ENCODE measurements around the gene PFN3.

Gene PFN3

DNA sequence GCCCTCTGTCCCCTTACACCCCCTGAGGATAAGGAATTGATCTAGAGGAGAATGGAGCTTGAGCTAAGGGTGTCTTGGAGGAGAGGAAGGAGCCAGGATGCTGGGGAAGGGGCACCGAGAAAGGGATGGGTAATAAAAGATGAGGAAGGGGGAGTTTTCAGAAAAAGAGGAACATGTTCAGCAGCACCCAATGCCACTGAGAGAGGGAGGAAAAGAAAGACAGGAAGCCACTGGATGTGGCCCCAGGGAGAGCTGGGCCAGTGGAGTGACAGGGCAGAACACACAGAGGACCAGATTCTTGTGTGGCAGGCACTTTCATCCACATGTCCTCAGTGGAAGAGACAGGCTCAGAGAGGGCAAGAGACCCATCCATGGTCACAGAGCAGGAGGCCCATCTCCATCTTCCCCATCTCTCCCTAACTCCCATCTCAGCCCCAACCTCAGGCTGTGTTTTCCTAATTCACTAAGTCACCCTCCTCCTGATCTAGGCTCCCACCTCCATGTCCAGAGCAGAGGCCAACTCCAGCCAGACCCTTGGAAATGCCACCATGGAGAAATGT is 7.2 kb downstream of the PFN3 start:
- Histone ChIP-seq H3K9me3 (ENCODE audit: insufficient read depth, low read depth, low read length) (peaks cover 2% of the 10 kb centered on the region), H2AK5ac (ENCODE audit: low read length) (no peak overlapping the region), H3K27ac (ENCODE audit: low read depth, low read length) (no peak overlapping the region), H3K36me3 (ENCODE audit: control insufficient read depth in 1 of 2, insufficient read depth in 2 of 2, low read length in 2 of 2) (no peaks in the 10 kb centered on the region), H2AFZ (ENCODE audit: insufficient read depth, low read length, poor library complexity) (no peak overlapping the region), H3K18ac (ENCODE audit: low read length) (no peak overlapping the region), H3K4me1 (ENCODE audit: control insufficient read depth in 1 of 2, insufficient read depth in 2 of 2, low read length in 2 of 2) (peaks cover 14 to 17% of the 10 kb centered on the region in 2 experiments), H4K8ac (ENCODE audit: low read depth, low read length) (no peak overlapping the region), H3K27me3 (ENCODE audit: insufficient read depth, low read length) (no peaks in the 10 kb centered on the region), H3K9ac (ENCODE audit: low read length) (no peak overlapping the region), H3K79me1 (ENCODE audit: low read length) (peaks cover 5% of the 10 kb centered on the region), H3K4me2 (ENCODE audit: low read length) (no peak overlapping the region), H2BK120ac (ENCODE audit: insufficient read depth, low read length, poor library complexity) (no peak overlapping the region), H2BK5ac (ENCODE audit: low read depth, low read length, poor library complexity) (no peak overlapping the region), H3K4ac (ENCODE audit: low read depth, low read length) (no peak overlapping the region), H3K4me3 (ENCODE audit: low read depth, low read length) (no peak overlapping the region), H4K12ac (ENCODE audit: low read depth, low read length) (no peak overlapping the region), H3K14ac (ENCODE audit: low read length) (no peak overlapping the region), H3K79me2 (ENCODE audit: control insufficient read depth, insufficient read depth, low read length, poor library complexity) (no peaks in the 10 kb centered on the region), H4K91ac (ENCODE audit: low read depth, low read length) (no peak overlapping the region), H2BK12ac (ENCODE audit: low read length) (no peak overlapping the region), H3K23ac (ENCODE audit: low read length) (no peak overlapping the region)
- WGBS (ENCODE audit: extremely low coverage, insufficient coverage, insufficient read length): no CpG with 5 or more reads among the region's 1 CpG
- DNase-seq: no peak

DNA sequence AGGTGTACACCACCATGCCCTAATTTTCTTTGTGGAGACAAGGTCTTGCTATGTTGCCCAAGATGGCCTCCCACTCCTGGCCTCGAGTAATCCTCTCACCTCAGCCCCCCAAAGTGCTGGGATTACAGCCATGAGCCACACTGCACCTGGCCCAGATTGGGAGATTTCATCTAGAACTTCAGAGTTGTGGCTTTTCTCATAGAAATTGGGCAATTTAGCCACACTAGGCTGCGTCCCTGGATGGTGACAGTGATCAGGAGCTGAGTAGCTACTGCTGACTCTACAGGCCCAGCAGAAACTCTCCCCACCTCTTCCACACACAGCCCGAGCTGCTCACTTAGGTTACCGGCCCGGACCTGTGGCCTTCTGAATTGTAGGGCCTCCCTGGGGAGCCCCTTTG is 7.7 kb downstream of the PFN3 start:
- Histone ChIP-seq H3K4me2 (ENCODE audit: low read length) (no peak overlapping the region), H3K27me3 (ENCODE audit: insufficient read depth, low read length) (no peaks in the 10 kb centered on the region)
- WGBS (ENCODE audit: extremely low coverage, insufficient coverage, insufficient read length): no CpG with 5 or more reads among the region's 5 CpGs

DNA sequence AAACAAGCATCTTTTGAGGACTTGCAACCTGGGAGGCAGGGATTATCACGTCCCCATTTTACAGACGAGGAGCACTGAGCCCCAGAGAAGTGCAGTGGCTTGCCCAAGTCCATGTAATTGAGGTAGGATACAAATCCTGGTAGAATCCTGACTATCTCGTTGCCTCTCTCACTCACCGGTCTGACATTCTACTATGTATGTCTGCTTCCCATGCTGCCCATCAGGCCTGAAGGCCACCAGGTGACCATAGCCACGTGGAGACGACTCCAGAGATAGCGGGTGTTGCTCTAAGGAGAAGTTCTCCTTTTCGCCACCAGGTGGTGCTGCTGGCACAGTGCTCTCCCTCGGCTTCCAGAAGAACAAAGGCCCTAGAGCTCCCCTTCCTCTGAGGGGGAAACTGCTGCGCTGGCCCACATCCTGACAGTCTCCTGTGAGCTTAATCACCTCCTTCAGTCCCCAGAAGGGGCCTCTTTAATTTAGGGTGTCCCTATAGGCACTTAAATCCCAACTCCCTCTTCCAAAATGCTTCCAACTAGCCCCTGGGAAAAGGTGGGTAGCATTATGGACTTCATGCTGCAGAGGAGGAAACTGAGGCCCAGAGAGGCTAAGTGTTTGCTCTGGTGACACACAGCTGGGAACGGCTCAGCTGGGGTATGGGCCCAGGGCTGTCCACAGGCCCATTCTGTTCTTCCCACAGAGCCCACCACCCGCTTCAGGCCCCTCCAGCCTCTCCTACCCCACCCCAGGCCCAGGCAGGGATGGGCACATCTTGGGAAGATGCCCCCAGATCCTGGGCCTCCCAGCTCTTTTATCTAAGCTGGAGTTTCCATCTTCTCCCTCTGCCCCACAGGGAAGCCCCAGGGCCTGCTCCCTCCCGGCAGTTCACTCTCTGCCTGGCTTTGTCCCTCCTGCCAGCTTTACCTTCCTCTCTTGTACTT is 9.8 kb downstream of the PFN3 start:
- Histone ChIP-seq H4K12ac (ENCODE audit: low read depth, low read length) (peak overlapping the region; percentile 49), H3K9ac (ENCODE audit: low read length) (no peak overlapping the region), H3K27me3 (ENCODE audit: insufficient read depth, low read length) (no peaks in the 10 kb centered on the region), H2BK120ac (ENCODE audit: insufficient read depth, low read length, poor library complexity) (peak overlapping the region; percentile 18), H3K9me3 (ENCODE audit: insufficient read depth, low read depth, low read length) (peaks cover 4% of the 10 kb centered on the region), H3K4me1 (ENCODE audit: control insufficient read depth in 1 of 2, insufficient read depth in 2 of 2, low read length in 2 of 2) (peaks cover 14 to 17% of the 10 kb centered on the region in 2 experiments), H3K36me3 (ENCODE audit: control insufficient read depth in 1 of 2, insufficient read depth in 2 of 2, low read length in 2 of 2) (no peaks in the 10 kb centered on the region), H4K91ac (ENCODE audit: low read depth, low read length) (peak overlapping the region; percentile 47), H2AK5ac (ENCODE audit: low read length) (peak overlapping the region; percentile 24), H4K8ac (ENCODE audit: low read depth, low read length) (peak overlapping the region; percentile 73), H2BK12ac (ENCODE audit: low read length) (peak overlapping the region; percentile 20), H3K79me1 (ENCODE audit: low read length) (peaks cover 5% of the 10 kb centered on the region), H3K4me2 (ENCODE audit: low read length) (no peak overlapping the region), H3K14ac (ENCODE audit: low read length) (peak overlapping the region; percentile 1), H3K23ac (ENCODE audit: low read length) (no peak overlapping the region), H3K79me2 (ENCODE audit: control insufficient read depth, insufficient read depth, low read length, poor library complexity) (no peaks in the 10 kb centered on the region), H2BK5ac (ENCODE audit: low read depth, low read length, poor library complexity) (no peak overlapping the region), H3K4me3 (ENCODE audit: low read depth, low read length) (no peak overlapping the region), H3K18ac (ENCODE audit: low read length) (peak overlapping the region; percentile 10), H2AFZ (ENCODE audit: insufficient read depth, low read length, poor library complexity) (no peak overlapping the region), H3K27ac (ENCODE audit: low read depth, low read length) (peak overlapping the region; percentile 7), H3K4ac (ENCODE audit: low read depth, low read length) (peak overlapping the region; percentile 9)
- DNase-seq: peak; percentile 92 to 97
- no CpG with 5 or more reads among the region's 13 CpGs for WGBS (ENCODE audit: extremely low coverage, insufficient coverage, insufficient read length)

More for the DNA sequence above, 7.7 kb downstream of the PFN3 start:
- H3K4ac ChIP-seq (ENCODE audit: low read depth, low read length): no peak overlapping the region
- no peaks in the 10 kb centered on the region for H3K36me3 ChIP-seq (ENCODE audit: control insufficient read depth in 1 of 2, insufficient read depth in 2 of 2, low read length in 2 of 2)
- DNase-seq: no peak
- no peak overlapping the region for H3K23ac ChIP-seq (ENCODE audit: low read length)
- no peak overlapping the region for H2BK12ac ChIP-seq (ENCODE audit: low read length)
- no peak overlapping the region for H3K9ac ChIP-seq (ENCODE audit: low read length)
- no peak overlapping the region for H3K27ac ChIP-seq (ENCODE audit: low read depth, low read length)
- no peak overlapping the region for H3K18ac ChIP-seq (ENCODE audit: low read length)
- H4K91ac ChIP-seq (ENCODE audit: low read depth, low read length): no peak overlapping the region
- H2BK5ac ChIP-seq (ENCODE audit: low read depth, low read length, poor library complexity): no peak overlapping the region
- no peak overlapping the region for H4K8ac ChIP-seq (ENCODE audit: low read depth, low read length)
- no peak overlapping the region for H4K12ac ChIP-seq (ENCODE audit: low read depth, low read length)
- H3K14ac ChIP-seq (ENCODE audit: low read length): no peak overlapping the region
- H3K79me2 ChIP-seq (ENCODE audit: control insufficient read depth, insufficient read depth, low read length, poor library complexity): no peaks in the 10 kb centered on the region
- no peak overlapping the region for H3K4me3 ChIP-seq (ENCODE audit: low read depth, low read length)
- H2AFZ ChIP-seq (ENCODE audit: insufficient read depth, low read length, poor library complexity): no peak overlapping the region
- peaks cover 14 to 17% of the 10 kb centered on the region in 2 experiments for H3K4me1 ChIP-seq (ENCODE audit: control insufficient read depth in 1 of 2, insufficient read depth in 2 of 2, low read length in 2 of 2)
- H3K9me3 ChIP-seq (ENCODE audit: insufficient read depth, low read depth, low read length): peaks cover 2% of the 10 kb centered on the region
- no peak overlapping the region for H2BK120ac ChIP-seq (ENCODE audit: insufficient read depth, low read length, poor library complexity)
- H3K79me1 ChIP-seq (ENCODE audit: low read length): peaks cover 5% of the 10 kb centered on the region
- H2AK5ac ChIP-seq (ENCODE audit: low read length): no peak overlapping the region

DNA sequence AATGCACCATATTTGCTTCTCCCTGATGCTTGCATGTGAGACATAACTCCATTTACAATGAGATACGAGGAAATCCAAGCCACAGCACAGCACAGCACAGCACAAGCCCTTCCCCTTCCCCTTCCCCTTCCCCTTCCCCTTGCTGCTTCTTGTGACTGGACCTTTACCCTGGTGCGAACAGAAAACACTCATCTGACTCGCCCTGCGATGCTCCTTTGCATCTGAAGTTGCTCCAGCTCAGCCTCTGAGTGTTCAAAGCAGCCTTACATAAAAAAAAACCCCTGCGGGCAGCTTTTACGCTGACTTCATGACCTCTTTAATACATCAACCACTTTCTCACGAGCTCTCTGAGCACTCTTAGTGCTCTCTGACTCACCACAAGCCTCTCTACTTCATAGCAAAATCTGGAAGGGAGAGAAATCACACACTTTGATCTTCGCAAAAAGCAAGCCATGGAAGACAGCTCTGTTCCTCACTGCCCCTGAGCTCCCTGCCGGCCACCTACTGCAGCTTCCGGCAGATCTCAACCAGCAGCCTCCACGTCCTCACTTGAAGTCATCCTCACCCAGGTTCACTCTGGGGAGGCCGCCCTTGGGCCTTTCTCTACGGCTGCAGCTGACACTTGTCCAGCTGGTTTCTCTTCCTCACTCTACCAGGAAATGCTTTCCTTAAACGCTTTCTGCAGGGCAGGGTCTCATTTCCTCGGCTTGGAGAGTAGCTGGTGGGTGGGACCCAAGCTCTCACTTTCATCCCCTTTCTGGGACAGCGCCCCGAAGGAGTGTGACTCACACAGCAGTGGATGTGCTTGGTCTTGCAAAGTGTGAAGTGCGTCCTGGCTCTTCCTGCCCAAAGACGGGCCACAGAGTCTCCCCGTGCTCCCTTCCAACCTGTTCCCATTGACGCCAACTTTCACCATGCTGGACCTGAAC is 11.0 kb downstream of the PFN3 start:
- no peak overlapping the region for H4K12ac ChIP-seq (ENCODE audit: low read depth, low read length)
- peak overlapping the region; percentile 18 for H2BK120ac ChIP-seq (ENCODE audit: insufficient read depth, low read length, poor library complexity)
- no peak overlapping the region for H3K4me3 ChIP-seq (ENCODE audit: low read depth, low read length)
- no peak overlapping the region for H4K8ac ChIP-seq (ENCODE audit: low read depth, low read length)
- no peaks in the 10 kb centered on the region for H3K36me3 ChIP-seq (ENCODE audit: control insufficient read depth in 1 of 2, insufficient read depth in 2 of 2, low read length in 2 of 2)
- H3K4me2 ChIP-seq (ENCODE audit: low read length): peak overlapping the region; percentile 23
- H2BK12ac ChIP-seq (ENCODE audit: low read length): no peak overlapping the region
- no peak overlapping the region for H3K4ac ChIP-seq (ENCODE audit: low read depth, low read length)
- H3K9ac ChIP-seq (ENCODE audit: low read length): no peak overlapping the region
- H2AK5ac ChIP-seq (ENCODE audit: low read length): no peak overlapping the region
- H3K14ac ChIP-seq (ENCODE audit: low read length): no peak overlapping the region
- peaks cover 1% of the 10 kb centered on the region for H3K9me3 ChIP-seq (ENCODE audit: insufficient read depth, low read depth, low read length)
- H3K18ac ChIP-seq (ENCODE audit: low read length): no peak overlapping the region
- H3K23ac ChIP-seq (ENCODE audit: low read length): no peak overlapping the region
- peaks cover 5% of the 10 kb centered on the region for H3K79me1 ChIP-seq (ENCODE audit: low read length)
- H3K79me2 ChIP-seq (ENCODE audit: control insufficient read depth, insufficient read depth, low read length, poor library complexity): no peaks in the 10 kb centered on the region
- H2AFZ ChIP-seq (ENCODE audit: insufficient read depth, low read length, poor library complexity): no peak overlapping the region
- H3K27me3 ChIP-seq (ENCODE audit: insufficient read depth, low read length): no peaks in the 10 kb centered on the region
- peaks cover 14 to 17% of the 10 kb centered on the region in 2 experiments for H3K4me1 ChIP-seq (ENCODE audit: control insufficient read depth in 1 of 2, insufficient read depth in 2 of 2, low read length in 2 of 2)
- H3K27ac ChIP-seq (ENCODE audit: low read depth, low read length): peak overlapping the region; percentile 7
- no CpG with 5 or more reads among the region's 21 CpGs for WGBS (ENCODE audit: extremely low coverage, insufficient coverage, insufficient read length)
- H2BK5ac ChIP-seq (ENCODE audit: low read depth, low read length, poor library complexity): no peak overlapping the region
- peak; percentile 90 to 95 for DNase-seq
- peak overlapping the region; percentile 9 for H4K91ac ChIP-seq (ENCODE audit: low read depth, low read length)
